Measurements from ENCODE around the gene CRACDL. TPM values are rescaled to one million over a fixed set of nuclear protein-coding genes. Genes with fewer than 3 reads are reported as not detected.

Gene CRACDL
- total RNA-seq, 1 experiment from 2014 or later, result 2.4 TPM

GRCh38 chr2:98852932-98853331, 83.1 kb downstream of the CRACDL start:
- intact Hi-C loops (cut with micrococcal nuclease; ENCODE audit: unreplicated experiment), result no loop called here
- H3K36me3 ChIP-seq (ENCODE audit: control insufficient read depth, insufficient read depth, low read length), result no peaks in the 10 kb centered on the region
- ChIA-PET POLR2A (no interaction called here), CTCF (no interaction called here)
- BruUV-seq (replicated peaks), result no TSS peak
- H3K9me3 ChIP-seq (ENCODE audit: control insufficient read depth, insufficient read depth, low read depth, low read length), result no peaks in the 10 kb centered on the region
- no peaks in the 10 kb centered on the region for H3K4me1 ChIP-seq (ENCODE audit: control insufficient read depth, insufficient read depth, low read length)
- H3K27me3 ChIP-seq (ENCODE audit: control insufficient read depth, insufficient read depth, low read length), result peaks cover 4% of the 10 kb centered on the region; the same call in 1 of the 2 replicates
- ATAC-seq, result no peak
- H3K4me3 ChIP-seq (ENCODE audit: low read depth in 2 of 2, low read length in 2 of 2), result no peak overlapping the region
- no peak overlapping the region for H3K27ac ChIP-seq (ENCODE audit: low read length)
- no peak for TF ChIP-seq REST (IDR thresholded peaks at IDR 0.05; ENCODE audit: insufficient read depth in 1 of 2, low read depth in 2 of 2, low read length in 1 of 2)
- TF ChIP-seq SIN3A (IDR thresholded peaks at IDR 0.05; ENCODE audit: borderline replicate concordance, insufficient read depth, low read depth, low read length), result no peak
- no peak for TF ChIP-seq TCF7L2 (IDR thresholded peaks at IDR 0.05; ENCODE audit: low read depth, low read length)
- TF ChIP-seq POLR2AphosphoS5 (IDR thresholded peaks at IDR 0.05; ENCODE audit: low read depth, low read length), result no peak
- TF ChIP-seq CTCF (IDR thresholded peaks at IDR 0.05), result no peak
- in situ Hi-C loops (cut with HindIII; ENCODE audit: low pct_unique_long_range_greater_than_20kb, low sequenced_read_pairs), result no loop called here
- no peak for DNase-seq (ENCODE audit: low read depth, low spot score)

DNA sequence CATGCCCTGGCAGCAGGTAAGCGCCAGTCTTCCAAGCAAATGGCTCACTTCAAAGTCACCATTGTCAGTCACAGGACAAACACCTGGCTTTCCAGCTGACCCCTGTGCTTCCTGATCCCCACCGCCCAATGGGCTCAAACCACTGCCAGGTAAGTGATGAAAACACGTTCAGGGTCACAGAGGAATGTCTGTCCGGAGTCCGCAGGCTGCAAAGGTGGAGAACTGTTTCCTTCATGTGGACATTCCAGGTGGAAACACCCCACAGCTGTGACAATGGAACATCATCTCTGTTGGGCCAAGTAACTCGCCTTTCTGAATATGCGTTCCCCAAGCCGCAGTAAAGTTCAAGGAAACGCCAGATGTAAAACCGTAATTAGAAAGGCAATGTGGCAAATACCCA, 86.0 kb downstream of the CRACDL start:
- no peaks in the 10 kb centered on the region for H3K4me1 ChIP-seq (ENCODE audit: control insufficient read depth, insufficient read depth, low read length)
- in situ Hi-C loops (cut with HindIII; ENCODE audit: low pct_unique_long_range_greater_than_20kb, low sequenced_read_pairs), result no loop called here
- no TSS peak for BruUV-seq (replicated peaks)
- TF ChIP-seq REST (IDR thresholded peaks at IDR 0.05; ENCODE audit: insufficient read depth in 1 of 2, low read depth in 2 of 2, low read length in 1 of 2), result no peak
- TF ChIP-seq POLR2AphosphoS5 (IDR thresholded peaks at IDR 0.05; ENCODE audit: low read depth, low read length), result no peak
- TF ChIP-seq TCF7L2 (IDR thresholded peaks at IDR 0.05; ENCODE audit: low read depth, low read length), result no peak
- TF ChIP-seq SIN3A (IDR thresholded peaks at IDR 0.05; ENCODE audit: borderline replicate concordance, insufficient read depth, low read depth, low read length), result no peak
- TF ChIP-seq CTCF (IDR thresholded peaks at IDR 0.05), result no peak
- ATAC-seq (no peak), DNase-seq (ENCODE audit: low read depth, low spot score) (no peak)
- no peaks in the 10 kb centered on the region for H3K9me3 ChIP-seq (ENCODE audit: control insufficient read depth, insufficient read depth, low read depth, low read length)
- no peak overlapping the region for H3K27ac ChIP-seq (ENCODE audit: low read length)
- no peaks in the 10 kb centered on the region for H3K36me3 ChIP-seq (ENCODE audit: control insufficient read depth, insufficient read depth, low read length)
- H3K4me3 ChIP-seq (ENCODE audit: low read depth in 2 of 2, low read length in 2 of 2), result no peak overlapping the region
- POLR2A ChIA-PET, result no interaction called here
- CTCF ChIA-PET, result interaction anchor here (0.6 kb wide), 1 partner anchor 12 kb away, joined by 5 read pairs; no protein-coding TSS in a partner anchor
- peaks cover 4% of the 10 kb centered on the region; the same call in 1 of the 2 replicates for H3K27me3 ChIP-seq (ENCODE audit: control insufficient read depth, insufficient read depth, low read length)
- intact Hi-C loops (cut with micrococcal nuclease; ENCODE audit: unreplicated experiment), result no loop called here

Measured in Panc1 (cell line).